Activated CD4-positive, alpha-beta T cell treated with anti-CD3 and anti-CD28 coated beads for 48 hours (primary cell): ENCODE data around the gene SAMD3.
A peak's percentile ranks its signal among the peaks of the same experiment; 100 is the strongest.
"Not testable (repeated sequence)": the region's sequence is repeated elsewhere in the genome, so short reads cannot be mapped to it uniquely, and the experiment has no call there.

Experiments
- DNase-seq: peaks from one replicate; pipeline ENCODE4 v3.0.0-alpha.2; 2020

Gene SAMD3

DNA sequence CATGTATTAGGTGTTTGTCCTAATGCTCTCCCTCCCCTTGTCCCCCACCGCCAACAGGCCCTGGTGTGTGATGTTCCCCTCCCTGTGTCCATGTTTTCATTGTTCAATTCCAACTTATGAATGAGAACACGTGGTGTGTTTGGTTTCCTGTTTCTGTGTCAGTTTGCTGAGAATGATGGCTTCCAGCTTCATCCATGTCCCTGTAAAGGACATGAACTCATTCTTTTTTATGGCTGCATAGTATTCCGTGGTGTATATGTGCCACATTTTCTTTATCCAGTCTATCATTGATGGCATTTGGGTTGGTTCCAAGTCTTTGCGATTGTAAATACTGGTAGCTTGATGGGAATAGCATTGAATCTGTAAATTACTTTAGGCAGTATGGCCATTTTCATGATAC lies 52.6 kb downstream of the SAMD3 start:
- not testable (repeated sequence) for DNase-seq

- no peak for DNase-seq
These were observed 55.1 kb downstream of the SAMD3 start for GRCh38 chr6:130167655-130168054.

DNA sequence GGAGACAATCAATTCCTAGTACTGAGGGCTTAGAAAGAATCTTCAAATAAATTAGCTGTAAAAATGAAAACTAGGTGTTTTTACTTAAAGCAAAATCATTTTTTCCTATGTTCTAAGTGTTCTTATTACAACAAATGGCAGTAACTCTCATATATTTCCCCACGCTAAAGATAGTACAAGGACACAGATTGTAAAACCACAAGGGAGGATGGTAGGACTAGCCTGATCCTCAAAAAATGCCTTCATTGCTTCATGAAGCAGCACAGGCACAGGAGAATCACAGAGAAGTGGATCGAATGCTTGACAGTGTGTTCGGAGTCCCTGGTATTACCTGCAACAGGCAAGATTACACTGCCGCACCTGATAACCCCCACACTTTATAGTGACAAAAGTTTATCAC lies 58.5 kb downstream of the SAMD3 start:
- DNase-seq: no peak

GRCh38 chr6:130163266-130163665 lies 59.5 kb downstream of the SAMD3 start:
- no peak for DNase-seq

GRCh38 chr6:130162421-130162820 lies 60.3 kb downstream of the SAMD3 start:
- DNase-seq: no peak

- DNase-seq: no peak
These were observed 60.9 kb downstream of the SAMD3 start for GRCh38 chr6:130161683-130162404.

DNA sequence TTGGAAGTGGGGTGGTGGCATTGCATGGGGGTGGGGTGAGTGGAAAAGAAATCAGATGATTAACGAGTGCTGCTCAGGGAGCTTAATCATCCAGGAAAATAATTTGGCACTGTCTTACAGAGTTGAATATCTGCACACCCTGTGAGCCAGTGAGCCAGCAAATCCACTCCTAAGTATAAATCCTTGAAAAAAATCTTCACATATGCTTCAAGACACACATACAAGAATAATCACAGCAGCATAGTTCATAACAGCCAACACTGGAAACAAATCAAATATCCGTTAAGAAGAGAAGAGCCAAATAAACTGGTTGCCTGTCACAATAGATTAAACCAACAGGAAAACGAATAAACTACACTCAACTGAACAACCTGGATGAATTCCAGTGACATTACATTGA lies 62.8 kb downstream of the SAMD3 start:
- DNase-seq: no peak

- no peak for DNase-seq
These were observed 64.2 kb downstream of the SAMD3 start for GRCh38 chr6:130158548-130158947.

GRCh38 chr6:130158056-130158455 lies 64.7 kb downstream of the SAMD3 start:
- no peak for DNase-seq

GRCh38 chr6:130156908-130157307 lies 65.8 kb downstream of the SAMD3 start:
- DNase-seq: no peak

DNA sequence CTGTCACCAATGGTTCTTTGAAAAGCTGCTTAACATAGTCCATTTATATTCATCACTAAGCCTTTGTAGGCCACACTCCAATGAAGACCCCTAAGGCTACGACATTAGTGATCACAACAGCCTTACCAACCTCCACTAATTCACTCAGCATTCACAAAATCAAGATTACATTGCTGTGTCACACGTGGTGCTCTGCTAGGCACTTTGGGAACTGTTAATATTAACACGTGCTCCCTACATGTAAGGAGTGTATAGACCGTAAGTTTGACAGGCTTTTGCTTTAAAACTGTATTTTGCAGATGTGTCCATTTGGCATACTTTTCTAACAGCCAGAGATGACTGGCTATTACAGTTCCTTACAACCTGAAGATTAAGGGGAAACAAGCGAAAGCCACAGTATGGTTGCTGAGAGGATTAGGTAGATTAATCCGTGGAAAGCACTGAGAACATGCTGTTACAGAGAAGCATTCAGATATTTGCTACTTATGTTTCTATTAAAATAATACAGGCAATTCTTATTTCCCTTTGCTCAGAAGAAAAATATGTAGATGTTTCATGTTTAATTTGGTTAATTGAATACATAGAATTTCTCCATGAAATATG lies 69.7 kb downstream of the SAMD3 start:
- no peak for DNase-seq

DNA sequence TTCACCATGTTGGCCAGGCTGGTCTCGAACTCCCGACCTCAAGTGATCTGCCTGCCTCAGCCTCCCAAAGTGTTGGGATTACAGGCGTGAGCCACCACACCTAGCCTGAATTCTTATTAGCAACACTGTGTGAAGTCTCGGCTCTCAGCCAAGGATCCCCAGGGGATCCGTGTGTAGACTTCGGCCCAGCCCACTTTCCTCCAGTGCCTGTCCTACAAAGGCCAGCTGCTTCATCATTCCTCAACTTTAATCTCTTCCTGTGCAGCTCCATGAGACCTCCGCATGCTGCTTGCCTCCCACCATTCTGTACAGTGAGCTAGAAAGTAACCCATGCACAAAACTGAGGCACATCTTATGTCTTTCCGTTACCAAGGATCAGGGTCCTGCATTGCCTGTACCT lies 71.8 kb downstream of the SAMD3 start:
- no peak for DNase-seq

DNA sequence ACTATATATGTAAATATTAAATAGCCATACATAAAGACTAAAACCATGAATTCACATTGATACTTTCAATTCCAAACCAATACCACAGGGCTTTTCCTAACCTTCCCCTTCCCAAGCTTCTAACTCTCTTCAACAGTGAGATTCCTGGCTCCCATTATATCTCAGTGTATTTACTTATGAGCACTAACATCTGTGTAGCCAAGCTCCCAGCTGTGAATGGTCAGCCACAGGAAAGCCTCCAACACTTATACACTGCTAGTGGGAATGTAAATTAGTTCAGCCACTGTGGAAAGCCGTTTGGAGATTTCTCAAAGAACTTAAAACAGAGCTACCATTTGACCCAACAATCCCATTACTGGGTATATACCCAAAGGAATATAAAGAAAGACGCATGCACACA lies 73.7 kb downstream of the SAMD3 start:
- DNase-seq: not testable (repeated sequence)

DNA sequence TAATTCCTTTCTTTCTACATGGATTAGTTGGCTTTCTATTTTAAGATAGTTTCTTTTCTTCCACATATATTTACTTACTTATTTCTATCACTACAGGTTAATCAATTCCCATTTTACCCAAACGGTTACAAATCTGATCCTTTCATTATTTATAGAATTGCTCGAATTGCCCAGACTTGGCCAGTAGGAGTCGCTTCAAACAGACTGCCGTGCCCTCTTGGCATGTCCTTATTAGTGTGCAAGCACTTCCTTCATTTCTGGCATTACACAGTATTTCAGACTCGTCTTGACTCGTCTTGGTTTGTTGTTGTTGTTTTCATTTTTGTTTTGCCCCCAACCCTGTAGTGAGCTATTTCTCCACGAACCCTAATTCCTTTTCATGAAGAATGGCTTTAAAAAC lies 74.6 kb downstream of the SAMD3 start:
- peak; percentile 28 for DNase-seq

GRCh38 chr6:130147111-130147510 lies 75.6 kb downstream of the SAMD3 start:
- no peak for DNase-seq

- DNase-seq: no peak
These were observed 79.0 kb downstream of the SAMD3 start for GRCh38 chr6:130143709-130144108.

DNA sequence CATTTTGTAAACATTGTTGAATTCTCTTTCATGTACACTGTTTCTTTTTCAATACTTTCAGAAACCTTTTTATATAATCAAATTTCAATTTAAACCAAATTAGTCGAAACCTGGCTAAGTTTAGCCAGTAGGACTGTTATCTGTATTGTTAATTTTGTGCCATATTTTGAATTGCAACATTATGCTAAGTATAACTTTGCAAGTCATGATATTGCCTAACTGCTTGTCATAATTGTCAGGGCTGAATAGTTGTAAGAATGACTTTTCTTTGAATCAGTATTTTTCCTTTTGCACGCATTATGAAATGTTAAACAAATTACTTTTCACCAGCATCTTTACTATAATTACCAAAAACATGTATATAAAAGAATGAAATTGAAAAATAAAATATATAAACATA lies 82.7 kb downstream of the SAMD3 start:
- DNase-seq: no peak

DNA sequence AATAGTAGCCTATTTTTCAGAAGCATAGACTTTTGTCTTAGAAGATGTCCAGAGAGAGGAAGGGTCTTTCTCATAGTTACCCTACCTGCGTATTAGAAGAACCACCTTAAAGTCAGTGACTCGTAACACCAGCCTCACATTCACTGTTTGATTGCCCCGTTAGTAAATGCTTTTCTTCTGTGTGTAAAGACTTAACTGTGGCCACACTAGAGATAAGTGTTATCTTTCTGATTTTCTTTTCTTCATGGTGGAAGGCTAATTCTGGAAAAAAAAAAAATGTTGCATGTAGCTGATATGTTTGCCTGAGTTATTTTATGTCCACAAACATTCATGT lies 83.9 kb downstream of the SAMD3 start:
- DNase-seq: no peak

- DNase-seq: no peak
These were observed 84.4 kb downstream of the SAMD3 start for GRCh38 chr6:130138116-130138908.

DNA sequence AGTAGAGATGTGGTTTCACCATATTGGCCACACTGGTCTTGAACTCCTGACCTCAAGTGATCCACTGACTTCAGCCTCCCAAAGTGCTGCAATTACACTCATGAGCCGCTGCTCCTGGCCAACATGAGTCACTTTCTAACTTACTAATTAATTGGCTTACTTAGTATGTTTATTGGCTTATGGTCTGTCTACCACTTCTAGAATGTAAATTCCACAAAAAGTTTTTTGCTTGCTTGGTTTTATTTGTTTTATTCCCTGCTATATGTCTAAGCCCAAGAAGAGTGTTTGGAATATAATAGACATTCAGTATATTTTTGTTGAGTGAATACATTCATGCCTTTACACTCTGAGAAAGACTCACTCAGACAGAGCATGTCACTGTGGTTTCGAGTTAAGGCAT lies 86.0 kb downstream of the SAMD3 start:
- DNase-seq: peak; percentile 13

DNA sequence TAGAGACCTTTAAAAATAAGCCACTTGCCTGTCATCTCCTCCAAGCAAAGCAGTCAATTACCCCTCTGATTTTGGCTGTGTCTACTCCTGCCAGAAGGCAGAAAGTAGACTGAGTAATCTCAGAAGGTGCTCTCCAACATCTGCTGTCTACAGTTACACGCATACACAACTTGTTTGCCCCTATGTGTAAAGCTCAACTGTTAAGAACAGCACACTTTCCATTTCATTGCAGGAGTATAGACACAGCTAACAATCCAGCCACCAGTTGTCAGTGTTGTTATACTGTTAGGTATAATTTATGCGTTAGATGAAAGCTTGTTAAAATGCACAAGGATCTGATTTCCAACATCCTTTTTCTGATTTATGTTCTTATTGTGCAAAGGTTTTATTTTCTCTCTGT lies 88.2 kb downstream of the SAMD3 start:
- no peak for DNase-seq

GRCh38 chr6:130132286-130132701 lies 90.5 kb downstream of the SAMD3 start:
- peak; percentile 68 for DNase-seq

DNA sequence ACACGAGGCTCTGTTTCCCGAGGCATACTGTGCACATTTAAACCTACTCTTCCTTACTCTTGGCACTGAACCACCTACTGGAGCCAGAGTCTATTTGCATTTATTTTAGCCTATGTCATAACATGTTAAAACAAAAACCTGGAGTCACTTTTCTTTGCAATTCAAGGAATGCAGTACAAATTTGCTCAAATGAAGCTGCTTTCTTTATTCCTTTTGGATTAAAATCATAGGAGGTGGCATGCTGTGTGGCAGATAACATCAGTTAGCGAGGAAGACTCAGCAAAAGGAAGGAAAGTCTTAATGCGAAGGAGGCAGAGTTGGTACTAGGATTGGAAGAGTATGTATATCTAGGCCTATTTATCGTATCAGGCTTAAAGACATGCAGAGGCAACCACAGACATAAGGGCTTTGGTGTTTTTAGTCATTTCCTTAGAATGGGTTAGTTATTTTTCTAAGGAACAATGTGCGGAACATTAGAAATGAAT lies 92.9 kb downstream of the SAMD3 start:
- no peak for DNase-seq

DNA sequence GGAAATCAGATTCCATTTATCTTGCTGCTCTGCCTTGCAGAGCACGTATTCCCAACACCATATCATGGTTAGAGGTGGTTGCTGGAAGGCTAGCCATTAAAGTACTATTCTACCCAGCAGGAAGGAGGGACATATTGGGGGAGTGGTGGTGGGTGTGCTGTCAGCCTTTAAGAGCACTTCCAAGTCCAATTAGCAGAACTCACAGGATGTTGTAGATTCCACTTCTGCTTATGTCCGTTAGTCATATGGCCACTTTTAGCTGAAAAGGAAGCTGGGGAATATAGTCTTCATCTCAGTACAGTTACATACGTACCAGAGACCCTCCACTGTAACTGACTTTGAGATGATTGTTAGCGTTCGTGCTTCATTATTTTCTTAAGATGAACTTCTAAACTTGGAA lies 94.4 kb downstream of the SAMD3 start:
- no peak for DNase-seq
